Measurements from ENCODE around the gene PEAK1. TPM values are rescaled to one million over a fixed set of nuclear protein-coding genes. Genes with fewer than 3 reads are reported as not detected.

PEAK1 gene
- total RNA-seq, 1 experiment from 2014 or later = 21.2 TPM

DNA sequence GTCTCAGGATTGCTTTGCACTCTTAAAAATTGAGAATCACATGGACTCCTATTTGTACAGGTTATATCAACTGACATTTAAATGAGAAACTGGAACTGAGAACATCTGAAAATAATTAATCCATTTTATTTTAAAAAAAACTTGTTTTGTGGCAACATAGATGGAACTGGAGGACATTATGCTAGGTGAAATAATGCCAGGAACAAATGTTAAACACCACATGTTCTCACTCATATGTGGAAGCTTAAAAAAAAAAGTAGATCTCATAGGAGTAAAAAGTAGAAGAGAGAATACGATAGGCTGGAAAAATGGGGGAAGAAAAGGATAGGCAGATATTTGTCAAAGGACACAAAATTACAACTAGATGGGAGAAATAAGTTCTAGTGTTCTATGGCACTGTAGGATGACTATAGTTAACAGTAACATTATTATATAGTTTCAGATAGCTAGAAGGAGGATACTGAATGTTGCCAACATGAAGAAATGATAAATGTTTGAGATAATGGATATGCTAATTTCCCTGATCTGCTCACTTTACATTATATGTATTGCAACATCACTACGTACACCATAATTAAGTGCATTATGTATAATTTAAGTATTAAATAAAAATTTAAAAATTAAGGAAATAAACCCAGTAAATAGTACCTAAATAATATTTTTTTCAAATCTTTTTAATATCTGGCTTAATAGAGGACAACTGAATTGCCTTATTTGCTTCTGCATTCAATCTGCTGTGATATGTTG lies 248.5 kb downstream of the PEAK1 start:
- no peaks in the 10 kb centered on the region for H3K79me2 ChIP-seq (ENCODE audit: insufficient read depth, low read length)
- H3K27me3 ChIP-seq (ENCODE audit: insufficient read depth, low read length) = no peaks in the 10 kb centered on the region
- TF ChIP-seq, protein P1, sequence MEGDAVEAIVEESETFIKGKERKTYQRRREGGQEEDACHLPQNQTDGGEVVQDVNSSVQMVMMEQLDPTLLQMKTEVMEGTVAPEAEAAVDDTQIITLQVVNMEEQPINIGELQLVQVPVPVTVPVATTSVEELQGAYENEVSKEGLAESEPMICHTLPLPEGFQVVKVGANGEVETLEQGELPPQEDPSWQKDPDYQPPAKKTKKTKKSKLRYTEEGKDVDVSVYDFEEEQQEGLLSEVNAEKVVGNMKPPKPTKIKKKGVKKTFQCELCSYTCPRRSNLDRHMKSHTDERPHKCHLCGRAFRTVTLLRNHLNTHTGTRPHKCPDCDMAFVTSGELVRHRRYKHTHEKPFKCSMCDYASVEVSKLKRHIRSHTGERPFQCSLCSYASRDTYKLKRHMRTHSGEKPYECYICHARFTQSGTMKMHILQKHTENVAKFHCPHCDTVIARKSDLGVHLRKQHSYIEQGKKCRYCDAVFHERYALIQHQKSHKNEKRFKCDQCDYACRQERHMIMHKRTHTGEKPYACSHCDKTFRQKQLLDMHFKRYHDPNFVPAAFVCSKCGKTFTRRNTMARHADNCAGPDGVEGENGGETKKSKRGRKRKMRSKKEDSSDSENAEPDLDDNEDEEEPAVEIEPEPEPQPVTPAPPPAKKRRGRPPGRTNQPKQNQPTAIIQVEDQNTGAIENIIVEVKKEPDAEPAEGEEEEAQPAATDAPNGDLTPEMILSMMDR (conservative IDR thresholded peaks at IDR 0.05) = no peak
- no peak overlapping the region for H3K4ac ChIP-seq (ENCODE audit: low read depth, low read length)
- H3K56ac ChIP-seq (ENCODE audit: insufficient read length, low read depth, low read length) = no peak overlapping the region
- H3K18ac ChIP-seq (ENCODE audit: insufficient read length, low read depth, low read length) = no peak overlapping the region
- H3K4me2 ChIP-seq (ENCODE audit: insufficient read depth, insufficient read length, low read length) = no peak overlapping the region
- H2BK20ac ChIP-seq (ENCODE audit: low read depth, low read length, poor library complexity, severe bottlenecking) = no peak overlapping the region
- H2BK15ac ChIP-seq (ENCODE audit: low read depth, low read length) = no peak overlapping the region
- H3K14ac ChIP-seq (ENCODE audit: insufficient read depth, low read length) = no peak overlapping the region
- H3K79me1 ChIP-seq (ENCODE audit: insufficient read depth, low read depth, low read length, poor library complexity, severe bottlenecking) = no peaks in the 10 kb centered on the region
- H2AK5ac ChIP-seq (ENCODE audit: insufficient read length, low read length) = no peak overlapping the region
- no peaks in the 10 kb centered on the region for H3K9me3 Mint-ChIP-seq
- no peaks in the 10 kb centered on the region for H3K23me2 ChIP-seq (ENCODE audit: insufficient read length, low read depth, low read length, poor library complexity, severe bottlenecking)
- H3K23ac ChIP-seq (ENCODE audit: insufficient read length, low read depth, low read length) = no peak overlapping the region
- H2BK120ac ChIP-seq (ENCODE audit: low read depth, low read length, poor library complexity, severe bottlenecking) = no peak overlapping the region
- H3K27ac ChIP-seq (ENCODE audit: insufficient read length, low read depth, low read length) = no peak overlapping the region
- no peak overlapping the region for H2AFZ ChIP-seq (ENCODE audit: low read length)
- no peak overlapping the region for H4K91ac ChIP-seq (ENCODE audit: insufficient read length, low read depth, low read length)
- no peaks in the 10 kb centered on the region; a peak in 1 of 7 replicates for H3K36me3 Mint-ChIP-seq (ENCODE audit: insufficient read depth in 1 of 3, low read depth in 3 of 3)
- no peak overlapping the region for H3K9ac ChIP-seq (ENCODE audit: extremely low read depth, insufficient read length, low read length)
- no peaks in the 10 kb centered on the region for H3K27me3 Mint-ChIP-seq (ENCODE audit: low read depth)
- H3K4me1 ChIP-seq (ENCODE audit: insufficient read depth, low read length) = no peaks in the 10 kb centered on the region
- WGBS (ENCODE audit: extremely low coverage, insufficient read length, low lambda C conversion rate) = no CpG with 5 or more reads among the region's 2 CpGs
- no peaks in the 10 kb centered on the region for H3K9me3 ChIP-seq (ENCODE audit: control insufficient read depth, low read depth, low read length)
- H3T11ph ChIP-seq (ENCODE audit: low read length) = no peak overlapping the region
- H4K5ac ChIP-seq (ENCODE audit: insufficient read length, low read depth, low read length) = no peak overlapping the region
- no peak overlapping the region for H4K8ac ChIP-seq (replicated peaks; ENCODE audit: insufficient read length, low read depth, low read length)
- no peak overlapping the region for H3K4me3 Mint-ChIP-seq
- H2BK5ac ChIP-seq (ENCODE audit: insufficient read length, low read length) = no peak overlapping the region
- no peak overlapping the region for H3K27ac Mint-ChIP-seq
- peaks cover 2 to 10% of the 10 kb centered on the region in 2 experiments for H3K4me1 Mint-ChIP-seq
- H4K20me1 ChIP-seq (ENCODE audit: control insufficient read depth, insufficient read depth, insufficient read length) = no peaks in the 10 kb centered on the region
- H2BK12ac ChIP-seq (ENCODE audit: insufficient read length, low read depth, low read length) = no peak overlapping the region
- no peak for DNase-seq

All from H9 (cell line).